ENCODE measurements around the gene KIF22. TPM values are rescaled to one million over a fixed set of nuclear protein-coding genes. Genes with fewer than 3 reads are reported as not detected.

Gene KIF22
- polyA plus RNA-seq, 2 donors, result 43.3 to 57.9 TPM

GRCh38 chr16:29807426-29808218 lies 17.1 kb downstream of the KIF22 start:
- Histone ChIP-seq H3K4me3 (ENCODE audit: low read depth in 1 of 2, low read length in 2 of 2) (peak overlapping the region; percentile 64 to 77), H3K27me3 (ENCODE audit: control insufficient read depth in 1 of 2, insufficient read depth in 2 of 2, low read length in 2 of 2) (no peaks in the 10 kb centered on the region), H3K9me3 (ENCODE audit: control insufficient read depth in 2 of 2, insufficient read depth in 1 of 2, low read depth in 1 of 2, low read length in 1 of 2) (no peaks in the 10 kb centered on the region), H3K36me3 (ENCODE audit: control insufficient read depth in 2 of 2, insufficient read depth in 2 of 2, low read length in 1 of 2) (peaks cover 4 to 15% of the 10 kb centered on the region in 2 donors), H3K27ac (ENCODE audit: low read depth in 2 of 2, low read length in 1 of 2) (peak overlapping the region; percentile 94), H3K4me1 (ENCODE audit: control insufficient read depth in 2 of 2, insufficient read depth in 2 of 2, low read length in 1 of 2) (peaks cover 5 to 35% of the 10 kb centered on the region in 2 donors)
- 1 to 6% methylated on average over 65 to 69 of the region's 69 CpGs for WGBS, 2 donors

DNA sequence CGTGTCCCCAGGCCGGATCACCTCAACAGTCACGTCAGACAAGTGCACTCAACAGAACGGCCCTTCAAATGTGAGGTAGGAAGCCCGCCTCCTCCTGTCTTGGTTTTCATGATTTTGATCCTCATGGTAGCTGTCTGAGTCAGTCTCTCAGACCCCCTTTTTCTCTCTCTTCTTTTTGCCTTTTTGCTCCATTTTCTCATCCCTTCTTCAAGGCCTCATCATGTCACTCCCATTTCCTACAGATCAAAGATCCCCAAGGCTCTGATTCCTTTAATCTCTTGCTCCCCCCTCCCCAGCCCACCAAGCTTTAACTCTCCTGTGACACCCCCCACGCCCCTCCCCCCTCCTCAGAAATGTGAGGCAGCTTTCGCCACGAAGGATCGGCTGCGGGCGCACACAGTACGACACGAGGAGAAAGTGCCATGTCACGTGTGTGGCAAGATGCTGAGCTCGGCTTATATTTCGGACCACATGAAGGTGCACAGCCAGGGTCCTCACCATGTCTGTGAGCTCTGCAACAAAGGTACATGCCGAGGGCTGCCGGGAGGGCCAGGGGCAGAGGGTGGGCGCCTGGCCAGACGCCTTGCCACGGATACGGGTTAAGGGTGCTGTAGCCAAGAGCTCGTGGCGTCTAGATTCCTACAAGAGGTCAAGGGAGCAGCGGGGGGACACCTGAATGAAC lies 17.8 kb downstream of the KIF22 start:
- Histone ChIP-seq H3K4me1 (ENCODE audit: control insufficient read depth in 2 of 2, insufficient read depth in 2 of 2, low read length in 1 of 2) (peaks cover 5 to 35% of the 10 kb centered on the region in 2 donors), H3K27me3 (ENCODE audit: control insufficient read depth in 1 of 2, insufficient read depth in 2 of 2, low read length in 2 of 2) (no peaks in the 10 kb centered on the region), H3K4me3 (ENCODE audit: low read depth in 1 of 2, low read length in 2 of 2) (peak overlapping the region; percentile 64 to 77), H3K9me3 (ENCODE audit: control insufficient read depth in 2 of 2, insufficient read depth in 1 of 2, low read depth in 1 of 2, low read length in 1 of 2) (no peaks in the 10 kb centered on the region), H3K36me3 (ENCODE audit: control insufficient read depth in 2 of 2, insufficient read depth in 2 of 2, low read length in 1 of 2) (peaks cover 4 to 15% of the 10 kb centered on the region in 2 donors), H3K27ac (ENCODE audit: low read depth in 2 of 2, low read length in 1 of 2) (peak overlapping the region; percentile 94)
- WGBS, 2 donors, result 34 to 43% methylated on average over 25 of the region's 25 CpGs

DNA sequence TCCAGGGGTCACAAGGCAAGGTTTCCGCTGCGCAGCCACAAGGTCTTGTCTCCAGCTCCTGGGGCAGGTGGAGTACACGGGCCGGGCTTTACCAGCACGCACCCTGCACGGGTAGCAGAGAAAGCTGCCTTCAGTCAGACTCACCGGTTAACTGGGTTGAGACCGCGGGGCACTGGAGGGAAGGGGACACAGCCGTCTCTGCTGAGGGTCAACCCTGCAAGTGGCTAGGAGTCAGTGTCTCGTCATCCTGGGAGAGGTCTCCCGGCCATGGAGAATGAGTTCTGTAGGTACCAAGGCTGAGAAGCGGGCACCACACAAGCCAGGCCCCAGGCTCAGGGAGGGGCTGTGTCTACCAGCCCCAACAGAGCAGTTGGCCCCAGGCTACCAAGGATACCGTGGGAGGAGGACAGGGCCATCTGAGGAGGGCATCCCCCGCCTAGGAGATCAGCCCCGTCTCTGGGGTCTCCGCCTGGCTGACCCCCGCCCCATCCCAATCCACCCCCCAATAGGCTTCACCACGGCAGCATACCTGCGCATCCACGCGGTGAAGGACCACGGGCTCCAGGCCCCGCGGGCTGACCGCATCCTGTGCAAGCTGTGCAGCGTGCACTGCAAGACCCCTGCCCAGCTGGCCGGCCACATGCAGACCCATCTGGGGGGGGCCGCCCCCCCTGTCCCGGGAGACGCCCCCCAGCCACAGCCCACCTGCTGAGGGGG lies 18.6 kb downstream of the KIF22 start:
- Histone ChIP-seq H3K27me3 (ENCODE audit: control insufficient read depth in 1 of 2, insufficient read depth in 2 of 2, low read length in 2 of 2) (no peaks in the 10 kb centered on the region), H3K4me1 (ENCODE audit: control insufficient read depth in 2 of 2, insufficient read depth in 2 of 2, low read length in 1 of 2) (peaks cover 5 to 35% of the 10 kb centered on the region in 2 donors), H3K4me3 (ENCODE audit: low read depth in 1 of 2, low read length in 2 of 2) (no peak overlapping the region), H3K9me3 (ENCODE audit: control insufficient read depth in 2 of 2, insufficient read depth in 1 of 2, low read depth in 1 of 2, low read length in 1 of 2) (no peaks in the 10 kb centered on the region), H3K27ac (ENCODE audit: low read depth in 2 of 2, low read length in 1 of 2) (peak overlapping the region; percentile 94), H3K36me3 (ENCODE audit: control insufficient read depth in 2 of 2, insufficient read depth in 2 of 2, low read length in 1 of 2) (peaks cover 4 to 15% of the 10 kb centered on the region in 2 donors)
- WGBS, 2 donors, result 69 to 76% methylated on average over 31 of the region's 31 CpGs

DNA sequence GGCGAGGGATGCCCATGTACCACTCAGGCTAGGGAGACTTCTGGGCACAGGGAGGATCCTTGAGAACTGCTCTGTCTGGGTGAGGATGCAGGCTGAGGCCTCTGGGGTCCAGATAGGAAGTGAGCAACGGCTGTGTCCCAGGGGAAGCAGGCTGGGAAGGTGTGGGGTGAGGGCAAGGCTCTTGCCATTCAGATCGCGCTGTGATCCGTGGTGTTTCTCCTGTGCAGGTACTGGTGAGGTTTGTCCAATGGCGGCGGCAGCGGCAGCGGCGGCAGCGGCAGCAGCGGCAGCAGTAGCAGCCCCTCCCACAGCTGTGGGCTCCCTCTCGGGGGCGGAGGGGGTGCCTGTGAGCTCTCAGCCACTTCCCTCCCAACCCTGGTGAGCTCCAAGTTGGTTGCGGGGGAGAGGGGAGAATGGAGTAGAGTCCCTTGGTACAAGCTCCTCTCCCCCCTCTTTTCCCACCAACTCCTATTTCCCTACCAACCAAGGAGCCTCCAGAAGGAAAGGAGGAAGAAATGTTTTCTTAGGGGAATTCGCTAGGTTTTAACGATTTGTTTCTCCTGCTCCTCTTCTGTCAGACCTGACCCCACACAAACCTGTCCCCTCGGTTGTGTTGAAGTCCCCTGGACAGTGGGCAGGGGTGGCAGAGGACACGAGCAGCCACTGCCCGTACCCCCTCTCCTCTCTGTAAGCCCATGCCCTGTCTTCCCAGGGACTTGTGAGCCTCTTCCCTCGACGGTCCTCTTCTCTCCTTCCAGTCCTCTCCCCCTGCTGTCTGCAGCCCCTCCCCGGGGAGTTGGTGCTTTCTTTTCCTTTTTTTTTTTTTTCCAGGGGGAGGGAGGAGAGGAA lies 19.5 kb downstream of the KIF22 start:
- no peaks in the 10 kb centered on the region for H3K27me3 ChIP-seq (ENCODE audit: control insufficient read depth in 1 of 2, insufficient read depth in 2 of 2, low read length in 2 of 2)
- WGBS, 2 donors, result 49 to 52% methylated on average over 23 of the region's 23 CpGs
- peaks cover 4 to 15% of the 10 kb centered on the region in 2 donors for H3K36me3 ChIP-seq (ENCODE audit: control insufficient read depth in 2 of 2, insufficient read depth in 2 of 2, low read length in 1 of 2)
- H3K27ac ChIP-seq (ENCODE audit: low read depth in 2 of 2, low read length in 1 of 2), result peak overlapping the region; percentile 59 to 75
- peaks cover 8 to 40% of the 10 kb centered on the region in 2 donors for H3K4me1 ChIP-seq (ENCODE audit: control insufficient read depth in 2 of 2, insufficient read depth in 2 of 2, low read length in 1 of 2)
- H3K4me3 ChIP-seq (ENCODE audit: low read depth in 1 of 2, low read length in 2 of 2), result no peak overlapping the region
- no peaks in the 10 kb centered on the region for H3K9me3 ChIP-seq (ENCODE audit: control insufficient read depth in 2 of 2, insufficient read depth in 1 of 2, low read depth in 1 of 2, low read length in 1 of 2)

DNA sequence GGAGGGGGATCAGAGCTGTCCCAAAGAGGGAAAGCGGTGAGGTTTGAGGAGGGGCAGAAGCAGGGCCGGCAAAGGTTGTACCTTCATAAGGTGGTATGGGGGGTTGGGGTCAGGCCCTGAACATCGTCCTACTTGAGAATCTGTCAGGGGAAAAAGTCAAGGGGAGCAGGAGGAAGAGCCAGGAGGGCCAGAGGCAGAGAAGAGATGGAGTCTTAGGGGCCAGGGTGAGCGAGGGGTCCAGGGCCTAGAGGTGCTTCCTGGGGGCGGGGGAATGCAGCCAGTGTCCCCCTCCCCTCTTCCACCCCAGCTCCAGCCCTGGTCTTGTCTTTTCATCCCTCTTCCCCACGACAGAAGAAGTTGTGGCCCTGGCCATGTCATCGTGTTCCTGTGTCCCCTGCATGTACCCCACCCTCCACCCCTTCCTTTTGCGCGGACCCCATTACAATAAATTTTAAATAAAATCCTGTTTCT lies 20.2 kb downstream of the KIF22 start:
- 32 to 35% methylated on average over 9 of the region's 9 CpGs for WGBS, 2 donors
- no peaks in the 10 kb centered on the region for H3K9me3 ChIP-seq (ENCODE audit: control insufficient read depth in 2 of 2, insufficient read depth in 1 of 2, low read depth in 1 of 2, low read length in 1 of 2)
- H3K36me3 ChIP-seq (ENCODE audit: control insufficient read depth in 2 of 2, insufficient read depth in 2 of 2, low read length in 1 of 2), result peaks cover 4 to 15% of the 10 kb centered on the region in 2 donors
- no peaks in the 10 kb centered on the region for H3K27me3 ChIP-seq (ENCODE audit: control insufficient read depth in 1 of 2, insufficient read depth in 2 of 2, low read length in 2 of 2)
- H3K4me3 ChIP-seq (ENCODE audit: low read depth in 1 of 2, low read length in 2 of 2), result no peak overlapping the region
- peak overlapping the region; percentile 75 to 89 for H3K27ac ChIP-seq (ENCODE audit: low read depth in 2 of 2, low read length in 1 of 2)
- H3K4me1 ChIP-seq (ENCODE audit: control insufficient read depth in 2 of 2, insufficient read depth in 2 of 2, low read length in 1 of 2), result peaks cover 8 to 41% of the 10 kb centered on the region in 2 donors

DNA sequence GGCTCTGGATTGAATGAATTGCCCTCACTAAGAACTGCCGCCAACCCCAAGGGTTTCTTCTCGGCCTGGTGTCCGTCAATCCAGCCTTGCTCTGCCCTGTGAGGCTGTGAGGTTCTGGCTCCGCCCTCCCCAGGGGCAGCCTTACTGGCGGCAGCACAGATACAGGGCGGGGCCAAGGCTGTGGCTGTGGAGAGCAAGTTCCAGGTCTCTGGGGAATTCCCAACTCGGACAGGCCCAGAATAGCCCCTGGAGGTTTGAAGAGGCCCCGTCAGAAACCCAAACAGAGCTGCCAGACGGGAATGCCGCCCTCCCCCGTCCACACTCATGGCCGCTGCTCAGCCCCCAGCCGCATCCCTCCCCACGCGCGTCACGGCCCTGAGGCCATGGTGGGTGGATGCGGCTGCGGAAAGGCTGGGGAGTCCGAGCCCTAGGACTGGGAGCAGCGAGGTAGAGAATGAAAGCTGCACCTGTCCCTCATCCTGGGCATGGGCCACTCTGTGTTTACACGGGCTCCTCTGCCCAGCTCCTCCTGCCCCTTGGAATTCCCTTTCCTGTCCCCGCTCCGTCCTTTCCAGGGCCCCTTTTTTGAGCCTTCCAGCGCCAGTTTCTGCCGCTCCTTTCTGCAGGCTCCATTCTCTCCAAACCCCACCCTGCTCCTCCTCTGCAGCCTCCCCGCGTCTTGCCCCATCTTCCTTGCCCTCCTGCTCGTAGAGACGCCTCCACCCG lies 20.8 kb downstream of the KIF22 start:
- Histone ChIP-seq H3K9me3 (ENCODE audit: control insufficient read depth in 2 of 2, insufficient read depth in 1 of 2, low read depth in 1 of 2, low read length in 1 of 2) (no peaks in the 10 kb centered on the region), H3K36me3 (ENCODE audit: control insufficient read depth in 2 of 2, insufficient read depth in 2 of 2, low read length in 1 of 2) (peaks cover 4 to 15% of the 10 kb centered on the region in 2 donors), H3K4me3 (ENCODE audit: low read depth in 1 of 2, low read length in 2 of 2) (peak overlapping the region; percentile 40 to 45), H3K4me1 (ENCODE audit: control insufficient read depth in 2 of 2, insufficient read depth in 2 of 2, low read length in 1 of 2) (peaks cover 8 to 41% of the 10 kb centered on the region in 2 donors), H3K27ac (ENCODE audit: low read depth in 2 of 2, low read length in 1 of 2) (peak overlapping the region; percentile 75 to 89), H3K27me3 (ENCODE audit: control insufficient read depth in 1 of 2, insufficient read depth in 2 of 2, low read length in 2 of 2) (no peaks in the 10 kb centered on the region)
- 0 to 1% methylated on average over 27 to 31 of the region's 31 CpGs for WGBS, 2 donors

DNA sequence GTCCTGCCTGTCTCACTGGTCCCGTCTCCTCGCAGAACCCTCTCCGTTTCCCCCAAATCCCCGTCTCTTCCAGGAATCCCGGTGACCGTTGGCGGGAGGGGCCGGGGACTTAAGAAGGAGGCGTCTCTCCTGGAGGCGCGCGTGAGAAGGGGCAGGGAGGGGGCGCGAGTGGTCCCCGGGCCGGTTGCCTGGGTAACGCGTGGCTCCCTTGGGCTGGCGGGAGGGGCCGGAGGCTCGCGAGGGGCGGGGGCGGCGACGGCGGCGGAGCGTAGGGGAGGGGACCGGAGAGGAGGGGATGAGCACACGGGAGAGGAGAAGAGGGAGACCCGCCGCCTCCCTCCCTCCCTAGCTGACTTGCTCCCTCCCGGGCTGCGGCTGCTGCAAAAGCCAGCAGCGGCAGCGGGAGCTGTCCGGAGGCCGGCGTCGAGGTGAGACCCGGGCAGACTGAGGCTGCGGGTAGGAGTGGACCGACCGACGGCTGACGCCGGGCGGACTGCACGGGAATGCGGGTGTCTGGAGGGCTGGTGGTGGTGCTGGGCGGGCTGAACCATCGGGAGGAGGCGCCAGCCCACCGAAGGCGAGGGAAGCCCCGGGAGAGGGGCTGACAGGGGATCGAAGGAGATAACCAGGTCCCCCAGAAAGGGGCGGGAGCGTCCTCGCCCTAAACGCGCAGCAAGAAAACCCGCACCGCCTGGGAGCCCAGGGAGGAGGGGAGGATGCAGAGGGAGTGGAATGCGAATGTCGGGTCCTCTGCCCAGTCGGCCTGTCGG lies 21.5 kb downstream of the KIF22 start, which contains the start of gene PRRT2:
TSS of gene PRRT2 (plus strand) at position 298 of the 770 bp plus-strand sequence. CDS start 862 bp downstream, outside the sequence.
- WGBS, 2 donors, result 4 to 7% methylated on average over 56 to 69 of the region's 69 CpGs

More for the DNA sequence above, 21.5 kb downstream of the KIF22 start, which contains the start of gene PRRT2:
- Histone ChIP-seq H3K4me1 (ENCODE audit: control insufficient read depth in 2 of 2, insufficient read depth in 2 of 2, low read length in 1 of 2) (peaks cover 9 to 44% of the 10 kb centered on the region in 2 donors), H3K27ac (ENCODE audit: low read depth in 2 of 2, low read length in 1 of 2) (peak within 1 kb of the TSS; percentile 75 to 89), H3K36me3 (ENCODE audit: control insufficient read depth in 2 of 2, insufficient read depth in 2 of 2, low read length in 1 of 2) (peaks cover 4 to 15% of the 10 kb centered on the region in 2 donors), H3K9me3 (ENCODE audit: control insufficient read depth in 2 of 2, insufficient read depth in 1 of 2, low read depth in 1 of 2, low read length in 1 of 2) (no peaks in the 10 kb centered on the region), H3K4me3 (ENCODE audit: low read depth in 1 of 2, low read length in 2 of 2) (peak within 1 kb of the TSS; percentile 40 to 45), H3K27me3 (ENCODE audit: control insufficient read depth in 1 of 2, insufficient read depth in 2 of 2, low read length in 2 of 2) (no peaks in the 10 kb centered on the region)

Data from esophagus (tissue), 2 donors.